ENCODE measurements around the gene YY1AP1.
"Not testable (repeated sequence)": the region's sequence is repeated elsewhere in the genome, so short reads cannot be mapped to it uniquely, and the experiment has no call there.

Gene YY1AP1

DNA sequence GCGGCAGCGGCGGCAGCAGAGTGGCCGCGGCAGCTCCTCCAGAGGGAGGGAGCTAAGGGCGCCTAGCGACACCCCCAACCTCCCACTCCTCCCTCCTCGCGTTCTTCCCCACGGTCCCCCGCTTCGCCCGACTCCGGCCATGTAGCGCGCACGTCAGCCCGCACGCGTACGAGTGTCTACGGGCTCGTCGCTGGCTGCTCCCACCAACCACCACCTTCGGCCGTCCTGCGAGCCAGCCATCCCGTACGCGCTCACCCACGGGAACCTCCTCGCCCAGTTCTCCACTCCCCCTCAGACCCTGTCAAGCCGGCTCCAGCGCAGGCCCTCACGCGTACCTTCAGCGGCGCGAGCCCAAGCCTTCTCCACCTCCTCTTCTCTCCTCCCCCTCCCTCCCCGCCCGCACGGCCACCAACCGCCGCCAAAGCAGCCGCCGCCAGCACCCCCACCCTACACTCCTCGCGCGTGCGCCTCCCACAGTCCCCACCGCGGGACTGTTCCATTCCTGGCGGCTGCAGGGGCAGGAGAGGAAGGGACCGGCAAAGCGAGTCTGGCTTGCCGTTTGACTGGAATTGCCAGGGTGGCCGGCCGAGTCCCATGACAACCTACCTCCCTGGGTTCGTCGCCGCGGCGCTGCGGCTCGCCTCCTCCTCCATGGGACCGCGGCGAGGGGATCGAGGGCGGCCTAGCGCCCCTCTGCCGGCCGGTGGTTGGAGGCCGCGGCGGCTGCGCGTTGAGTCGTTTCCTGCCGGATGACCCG, at the start of gene YY1AP1:
Gene YY1AP1, minus strand, starts transcription at position 451 of the 757 bp plus-strand sequence. CDS start 8,338 bp downstream, outside the sequence.
- peak; percentile 74 for DNase-seq (ENCODE audit: low read depth, low spot score)

DNA sequence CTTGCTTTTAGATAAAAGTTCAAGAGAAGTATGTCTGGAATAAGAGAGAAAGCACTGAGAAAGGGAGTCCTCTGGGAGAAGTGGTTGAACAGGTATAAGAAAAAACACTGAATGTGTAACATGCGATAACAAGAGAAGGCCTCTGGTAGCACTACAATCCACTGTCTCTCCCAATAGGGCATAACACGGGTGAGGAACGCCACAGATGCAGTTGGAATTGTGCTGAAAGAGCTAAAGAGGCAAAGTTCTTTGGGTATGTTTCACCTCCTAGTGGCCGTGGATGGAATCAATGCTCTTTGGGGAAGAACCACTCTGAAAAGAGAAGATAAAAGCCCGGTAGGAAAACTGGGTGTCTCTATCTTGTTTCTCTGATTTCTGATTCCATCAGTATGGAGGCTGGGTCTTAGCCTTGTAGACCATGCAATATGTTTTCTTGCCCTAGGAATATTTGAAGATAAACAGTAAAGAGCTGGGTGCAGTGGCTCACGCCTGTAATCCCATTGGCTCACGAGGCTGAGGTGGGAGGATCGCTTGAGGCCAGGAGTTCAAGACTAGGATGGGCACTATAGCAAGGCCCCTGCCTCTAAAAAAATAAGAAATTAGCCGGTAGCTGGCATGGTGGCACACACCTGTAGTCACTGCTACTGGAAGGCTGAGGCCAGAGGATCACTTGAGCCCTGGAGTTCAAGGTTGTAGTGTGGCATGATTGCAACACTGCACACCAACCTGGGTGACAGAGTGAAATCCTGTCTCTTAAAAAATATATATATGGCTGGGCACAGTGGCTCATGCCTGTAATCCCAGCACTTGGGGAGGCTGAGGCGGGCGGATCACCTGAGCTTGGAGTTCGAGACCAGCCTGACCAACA, 40.7 kb upstream of the YY1AP1 start:
- DNase-seq (ENCODE audit: low read depth, low spot score), result peak; percentile 12

- DNase-seq (ENCODE audit: low read depth, low spot score), result no peak
These were observed 36.6 kb upstream of the YY1AP1 start for GRCh38 chr1:155725142-155725541.

- no peak for DNase-seq (ENCODE audit: low read depth, low spot score)
These were observed 31.1 kb upstream of the YY1AP1 start for GRCh38 chr1:155719703-155720102.

- DNase-seq (ENCODE audit: low read depth, low spot score), result not testable (repeated sequence)
These were observed 30.0 kb upstream of the YY1AP1 start for GRCh38 chr1:155718524-155719115.

DNA sequence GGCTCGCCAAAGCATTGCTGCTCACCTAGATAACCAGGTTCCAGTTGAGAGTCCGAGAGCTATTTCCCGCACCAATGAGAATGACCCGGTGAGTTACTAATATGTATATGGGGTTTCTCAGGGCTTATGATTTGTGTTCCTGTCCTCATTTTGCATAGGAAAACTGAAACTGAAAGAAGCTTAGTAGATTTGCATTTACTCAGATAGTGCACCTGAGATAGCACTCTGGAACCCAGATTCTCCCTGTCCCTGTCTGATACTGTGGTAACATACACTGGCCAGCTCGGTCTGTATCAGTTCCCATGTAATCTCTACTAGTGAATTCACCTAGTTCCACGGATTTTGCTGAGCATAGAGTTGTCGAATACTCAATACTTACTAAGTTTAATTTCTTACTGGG, 28.5 kb upstream of the YY1AP1 start:
- no peak for DNase-seq (ENCODE audit: low read depth, low spot score)

- no peak for DNase-seq (ENCODE audit: low read depth, low spot score)
These were observed 27.2 kb upstream of the YY1AP1 start for GRCh38 chr1:155715777-155716176.

GRCh38 chr1:155715056-155715455, 26.5 kb upstream of the YY1AP1 start:
- not testable (repeated sequence) for DNase-seq (ENCODE audit: low read depth, low spot score)

DNA sequence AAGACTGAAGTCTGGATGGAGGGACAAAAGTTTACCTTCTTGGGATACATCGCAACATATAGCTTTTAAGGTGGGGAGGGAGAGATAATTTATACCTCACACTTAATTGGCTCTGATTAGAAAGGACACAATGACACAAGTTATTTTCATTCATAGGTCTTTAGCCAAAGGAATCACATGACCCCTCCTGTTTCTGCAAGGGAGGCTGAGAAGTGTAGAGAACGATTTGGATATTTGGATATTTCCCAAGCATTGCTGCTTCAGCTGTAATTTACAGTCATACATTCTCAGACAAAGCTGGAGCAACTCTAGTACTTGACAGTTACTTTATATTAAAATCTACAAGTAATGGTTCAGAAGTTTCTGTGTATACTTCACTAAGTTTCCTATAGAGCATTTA, 24.5 kb upstream of the YY1AP1 start:
- no peak for DNase-seq (ENCODE audit: low read depth, low spot score)

- not testable (repeated sequence) for DNase-seq (ENCODE audit: low read depth, low spot score)
These were observed 24.1 kb upstream of the YY1AP1 start for GRCh38 chr1:155712636-155713035.

DNA sequence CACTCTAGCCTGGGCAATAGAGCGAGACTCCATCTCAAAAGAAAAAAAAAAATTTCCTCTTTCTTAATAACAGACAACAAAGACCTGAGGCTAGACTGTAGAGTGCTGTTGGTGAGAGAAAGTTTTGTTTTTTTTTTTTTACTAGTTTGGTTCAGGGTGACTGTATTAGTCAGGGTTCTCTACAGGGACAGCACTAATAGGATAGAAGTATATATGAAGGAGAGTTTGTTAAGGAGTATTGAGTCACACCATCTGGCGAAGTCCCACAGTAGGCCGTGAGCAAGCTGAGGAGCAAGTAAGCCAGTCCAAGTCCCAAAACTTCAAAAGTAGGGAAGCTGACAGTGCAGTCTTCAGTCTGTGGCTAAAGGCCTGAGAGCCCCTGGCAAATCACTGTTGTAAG, 22.9 kb upstream of the YY1AP1 start:
- DNase-seq (ENCODE audit: low read depth, low spot score), result not testable (repeated sequence)

DNA sequence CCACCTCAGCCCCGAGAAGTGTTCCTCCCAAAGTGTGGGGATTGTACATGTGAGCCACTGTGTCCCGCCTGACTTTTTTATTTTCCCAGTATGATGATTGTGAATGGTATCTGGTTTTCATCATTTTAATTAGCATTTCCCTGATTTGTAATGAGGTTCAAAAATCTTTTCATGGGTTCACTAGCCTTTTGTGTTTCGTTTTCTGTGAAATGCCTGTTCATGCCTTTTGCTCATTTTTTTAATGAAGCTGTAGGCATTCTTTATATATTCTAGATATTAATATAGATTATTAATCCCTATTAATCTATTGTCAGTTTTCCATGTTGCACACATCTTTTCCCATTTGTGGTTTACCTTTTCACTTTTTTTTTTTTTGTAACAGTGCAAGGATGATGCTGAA, 20.8 kb upstream of the YY1AP1 start:
- DNase-seq (ENCODE audit: low read depth, low spot score), result no peak

DNA sequence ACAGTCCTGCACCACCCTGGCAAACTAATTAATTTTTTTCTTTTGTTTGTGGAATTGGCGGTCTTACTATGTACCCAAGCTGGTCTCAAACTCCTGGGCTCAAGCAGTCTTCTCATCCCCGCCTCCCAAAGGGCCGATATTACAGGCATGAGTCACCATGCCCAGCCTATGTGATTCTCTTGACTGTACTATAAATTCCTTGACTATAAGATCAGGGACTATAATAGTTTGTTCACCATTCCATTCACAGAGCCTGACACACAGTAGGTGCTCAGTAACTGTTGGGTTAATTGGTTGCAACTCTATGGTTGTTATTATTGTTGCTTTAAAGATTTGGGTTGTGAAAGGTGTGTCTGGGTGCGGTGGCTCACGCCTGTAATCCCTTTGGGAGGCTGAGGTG, 17.6 kb upstream of the YY1AP1 start:
- DNase-seq (ENCODE audit: low read depth, low spot score), result no peak

GRCh38 chr1:155704414-155704813, 15.8 kb upstream of the YY1AP1 start:
- DNase-seq (ENCODE audit: low read depth, low spot score), result not testable (repeated sequence)

GRCh38 chr1:155703216-155703615, 14.6 kb upstream of the YY1AP1 start:
- no peak for DNase-seq (ENCODE audit: low read depth, low spot score)

DNA sequence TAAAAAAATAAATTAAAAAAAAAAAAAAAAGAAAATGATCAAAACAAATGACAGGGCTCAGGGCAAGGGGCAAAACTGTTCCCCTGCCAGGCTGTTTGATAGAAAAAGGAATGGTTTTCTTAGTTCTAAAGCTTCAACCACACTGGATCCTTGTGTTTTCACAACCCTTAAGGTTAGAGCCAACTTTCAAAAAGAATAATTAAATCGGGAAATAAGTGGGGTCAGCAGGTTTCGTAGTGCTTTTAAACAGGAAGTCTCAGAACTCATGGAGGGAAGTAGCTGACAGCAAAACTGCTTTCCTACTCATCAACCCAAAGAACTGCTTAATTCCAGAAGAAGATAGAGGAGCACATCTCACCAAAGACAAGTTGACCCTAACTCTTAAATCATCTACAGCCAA, 13.1 kb upstream of the YY1AP1 start:
- not testable (repeated sequence) for DNase-seq (ENCODE audit: low read depth, low spot score)

DNA sequence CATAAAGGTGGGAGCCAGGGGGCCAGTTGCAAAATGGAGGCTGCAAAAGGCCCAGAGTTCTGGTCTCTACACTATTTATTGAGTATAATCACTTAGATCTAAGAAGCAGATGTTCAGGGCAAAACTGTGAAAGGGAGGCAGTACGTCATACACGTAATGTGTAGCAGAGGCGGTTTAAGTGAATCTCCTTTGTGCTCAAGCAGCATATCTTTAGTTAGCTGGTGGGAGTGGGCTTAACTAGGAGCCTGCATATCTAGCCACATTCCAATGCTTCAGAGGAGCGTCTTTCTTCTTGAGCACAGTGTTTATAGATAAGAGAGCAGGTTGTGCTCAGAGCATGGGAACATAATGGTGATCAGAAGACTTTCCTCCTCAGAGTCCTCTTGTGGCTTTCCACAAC, 10.5 kb upstream of the YY1AP1 start:
- not testable (repeated sequence) for DNase-seq (ENCODE audit: low read depth, low spot score)

DNA sequence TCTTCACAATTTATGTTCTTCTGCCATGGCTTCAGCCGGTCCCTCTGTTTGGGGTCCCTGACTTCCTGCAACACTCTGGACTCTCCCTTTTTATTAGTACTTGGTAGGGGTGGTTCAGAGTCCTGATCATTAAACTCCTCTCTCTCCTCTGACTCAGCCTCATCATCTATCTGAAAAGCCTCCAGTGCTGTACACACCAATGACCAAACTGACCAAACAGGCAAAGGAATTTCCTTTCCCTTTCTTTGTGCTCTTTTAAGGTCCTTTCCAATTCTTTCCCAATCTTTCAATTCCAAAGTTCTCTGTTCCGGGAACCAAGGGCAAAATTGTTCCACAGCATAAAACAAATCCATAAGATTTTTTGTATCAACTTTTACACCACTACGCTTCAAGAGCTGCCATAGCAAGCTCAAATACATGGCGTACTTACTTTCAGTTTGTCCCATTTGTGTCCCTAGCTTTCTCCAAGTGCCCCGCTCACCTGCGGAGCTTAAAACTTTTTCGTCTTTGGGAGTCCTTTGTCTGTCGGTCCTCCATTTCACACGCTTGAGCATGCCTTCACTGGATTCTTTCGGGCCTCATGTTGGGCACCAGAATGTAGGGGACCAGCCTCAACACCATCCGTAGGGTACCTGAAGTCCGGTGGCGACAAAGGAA, 9.9 kb upstream of the YY1AP1 start:
- DNase-seq (ENCODE audit: low read depth, low spot score), result no peak

GRCh38 chr1:155697616-155698015, 9.0 kb upstream of the YY1AP1 start:
- DNase-seq (ENCODE audit: low read depth, low spot score), result not testable (repeated sequence)

DNA sequence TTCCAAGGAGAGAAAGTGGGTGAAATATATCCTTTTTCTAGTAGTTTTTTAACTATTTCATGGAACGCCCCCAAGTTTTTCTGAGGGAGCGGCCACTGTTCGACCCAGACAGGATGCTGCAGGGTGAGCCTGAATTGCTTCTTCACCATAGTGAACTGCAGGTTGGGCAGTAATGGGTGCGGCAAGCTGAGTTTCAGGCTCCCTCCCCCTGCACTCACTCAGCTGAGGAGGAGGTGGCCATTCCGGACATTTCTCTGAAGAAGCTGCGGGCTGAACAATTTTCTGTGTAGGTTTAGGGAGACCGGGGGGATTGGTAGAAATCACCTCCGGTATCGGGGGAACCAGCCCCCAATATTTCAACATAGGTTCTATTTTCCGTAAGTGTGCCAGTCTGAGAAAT, 8.5 kb upstream of the YY1AP1 start:
- DNase-seq (ENCODE audit: low read depth, low spot score), result no peak

DNA sequence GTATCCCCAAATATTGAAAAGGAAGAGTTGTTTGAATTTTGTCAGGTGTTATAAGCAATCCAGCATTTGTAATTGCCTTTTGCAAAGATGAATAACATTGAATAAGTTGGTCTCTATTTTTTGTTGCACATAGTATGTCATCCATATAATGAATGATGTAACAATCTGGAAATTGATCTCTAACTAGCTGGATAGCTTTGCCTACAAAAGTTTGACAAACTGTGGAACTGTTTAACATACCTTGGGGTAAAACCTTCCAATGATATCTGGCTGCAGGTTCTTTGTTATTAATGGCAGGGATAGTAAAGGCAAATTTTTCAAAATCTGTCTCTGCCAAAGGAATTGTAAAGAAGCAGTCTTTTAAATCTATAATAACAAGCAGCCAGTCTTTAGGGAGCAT, 8.0 kb upstream of the YY1AP1 start:
- no peak for DNase-seq (ENCODE audit: low read depth, low spot score)

DNA sequence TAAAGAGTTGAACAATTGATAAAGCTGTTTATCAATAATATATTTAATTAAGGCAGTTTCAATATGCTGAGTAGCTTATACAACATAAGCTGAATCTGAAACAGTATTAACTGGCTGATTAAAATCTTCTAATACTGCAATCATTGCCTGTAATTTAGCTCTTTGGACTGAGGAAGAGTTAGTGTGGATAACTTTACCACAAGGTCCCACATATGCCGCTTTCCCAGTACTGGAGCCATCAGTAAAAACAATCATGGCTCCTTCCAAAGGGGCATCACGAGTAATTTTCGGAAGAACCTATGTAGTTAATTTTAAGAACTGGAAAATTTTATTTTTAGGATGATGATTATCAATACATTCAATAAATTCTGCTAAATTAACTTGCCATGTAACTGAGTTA, 7.0 kb upstream of the YY1AP1 start:
- DNase-seq (ENCODE audit: low read depth, low spot score), result no peak
